ENCODE results near the gene KCNMA1.

KCNMA1 gene

GRCh38 chr10:77448226-77448625, 189.4 kb downstream of the KCNMA1 start:
- no peak for DNase-seq (ENCODE audit: low read depth)

GRCh38 chr10:77446700-77447099, 190.9 kb downstream of the KCNMA1 start:
- no peak for DNase-seq (ENCODE audit: low read depth)

GRCh38 chr10:77445547-77445946, 192.1 kb downstream of the KCNMA1 start:
- DNase-seq (ENCODE audit: low read depth), result no peak

- no peak for DNase-seq (ENCODE audit: low read depth)
Measured at GRCh38 chr10:77444041-77444440, 193.6 kb downstream of the KCNMA1 start.

GRCh38 chr10:77442699-77443189, 194.9 kb downstream of the KCNMA1 start:
- no peak for DNase-seq (ENCODE audit: low read depth)

- DNase-seq (ENCODE audit: low read depth), result no peak
Measured at GRCh38 chr10:77441353-77442166, 196.0 kb downstream of the KCNMA1 start.

- no peak for DNase-seq (ENCODE audit: low read depth)
Measured at GRCh38 chr10:77436257-77436975, 201.2 kb downstream of the KCNMA1 start.

- DNase-seq (ENCODE audit: low read depth), result no peak
Measured at GRCh38 chr10:77433546-77433945, 204.1 kb downstream of the KCNMA1 start.

GRCh38 chr10:77431980-77432797, 205.4 kb downstream of the KCNMA1 start:
- DNase-seq (ENCODE audit: low read depth), result no peak

- no peak for DNase-seq (ENCODE audit: low read depth)
Measured at GRCh38 chr10:77431209-77431611, 206.4 kb downstream of the KCNMA1 start.

- DNase-seq (ENCODE audit: low read depth), result no peak
Measured at GRCh38 chr10:77430530-77430929, 207.1 kb downstream of the KCNMA1 start.

GRCh38 chr10:77428691-77429395, 208.8 kb downstream of the KCNMA1 start:
- no peak for DNase-seq (ENCODE audit: low read depth)

GRCh38 chr10:77424257-77424656, 213.4 kb downstream of the KCNMA1 start:
- DNase-seq (ENCODE audit: low read depth), result no peak

GRCh38 chr10:77422491-77423338, 214.9 kb downstream of the KCNMA1 start:
- no peak for DNase-seq (ENCODE audit: low read depth)

GRCh38 chr10:77421591-77421990, 216.0 kb downstream of the KCNMA1 start:
- no peak for DNase-seq (ENCODE audit: low read depth)

GRCh38 chr10:77420947-77421523, 216.6 kb downstream of the KCNMA1 start:
- no peak for DNase-seq (ENCODE audit: low read depth)

GRCh38 chr10:77419979-77420378, 217.6 kb downstream of the KCNMA1 start:
- no peak for DNase-seq (ENCODE audit: low read depth)

- DNase-seq (ENCODE audit: low read depth), result no peak
Measured at GRCh38 chr10:77419056-77419455, 218.6 kb downstream of the KCNMA1 start.

GRCh38 chr10:77417806-77418640, 219.6 kb downstream of the KCNMA1 start:
- no peak for DNase-seq (ENCODE audit: low read depth)

All from activated T-cell treated with anti-CD3 and anti-CD28 coated beads for 48 hours (primary cell).